ENCODE measurements around the gene KDM3A. TPM values are rescaled to one million over a fixed set of nuclear protein-coding genes. Genes with fewer than 3 reads are reported as not detected.

KDM3A gene
- total RNA-seq, 2 donors from 2014 or later: 22.3 to 33.1 TPM

GRCh38 chr2:86522711-86523110, 81.5 kb downstream of the KDM3A start:
- no peak for TF ChIP-seq CTCF (IDR thresholded peaks at IDR 0.05)
- Histone ChIP-seq H3K27ac (no peak overlapping the region), H3K4me1 (no peaks in the 10 kb centered on the region), H3K9me3 (peaks cover 0 to 8% of the 10 kb centered on the region in 2 donors), H3K36me3 (peaks cover 14% of the 10 kb centered on the region), H3K4me3 (no peak overlapping the region), H3K27me3 (no peaks in the 10 kb centered on the region)
- DNase-seq (ENCODE audit: low spot score): no peak

- H3K36me3 ChIP-seq: peaks cover 15% of the 10 kb centered on the region
- no peak for TF ChIP-seq CTCF (IDR thresholded peaks at IDR 0.05)
Measured at GRCh38 chr2:86523491-86523890, 82.3 kb downstream of the KDM3A start.

GRCh38 chr2:86525421-86526340, 84.5 kb downstream of the KDM3A start:
- no peak for TF ChIP-seq CTCF (IDR thresholded peaks at IDR 0.05)
- Histone ChIP-seq H3K27me3 (no peaks in the 10 kb centered on the region), H3K4me3 (no peak overlapping the region), H3K27ac (no peak overlapping the region), H3K36me3 (peaks cover 17% of the 10 kb centered on the region), H3K9me3 (peaks cover 0 to under 1% of the 10 kb centered on the region in 2 donors), H3K4me1 (no peaks in the 10 kb centered on the region)
- DNase-seq (ENCODE audit: low spot score): no peak

More at GRCh38 chr2:86523491-86523890, 82.3 kb downstream of the KDM3A start:
- Histone ChIP-seq H3K4me3 (no peak overlapping the region), H3K4me1 (no peaks in the 10 kb centered on the region), H3K9me3 (peaks cover 0 to 8% of the 10 kb centered on the region in 2 donors), H3K27ac (no peak overlapping the region), H3K27me3 (no peaks in the 10 kb centered on the region)
- DNase-seq (ENCODE audit: low spot score): no peak

- Histone ChIP-seq H3K27me3 (no peaks in the 10 kb centered on the region), H3K9me3 (peaks cover 0 to 6% of the 10 kb centered on the region in 2 donors), H3K27ac (no peak overlapping the region), H3K4me1 (no peaks in the 10 kb centered on the region), H3K4me3 (no peak overlapping the region), H3K36me3 (peaks cover 6% of the 10 kb centered on the region)
- TF ChIP-seq CTCF (IDR thresholded peaks at IDR 0.05): no peak
- DNase-seq (ENCODE audit: low spot score): no peak
Measured at GRCh38 chr2:86533589-86533988, 92.4 kb downstream of the KDM3A start.

- peak overlapping the region in 1 of 2 donors; percentile 25 for H3K27ac ChIP-seq
- no peaks in the 10 kb centered on the region for H3K9me3 ChIP-seq
Measured at GRCh38 chr2:86541334-86541733, 100.2 kb downstream of the KDM3A start.

More at GRCh38 chr2:86541334-86541733, 100.2 kb downstream of the KDM3A start:
- H3K4me1 ChIP-seq: peaks cover 0 to 5% of the 10 kb centered on the region in 2 donors
- no peaks in the 10 kb centered on the region for H3K27me3 ChIP-seq
- no peak overlapping the region for H3K4me3 ChIP-seq
- no peak for DNase-seq (ENCODE audit: low spot score)
- H3K36me3 ChIP-seq: no peaks in the 10 kb centered on the region
- no peak for TF ChIP-seq CTCF (IDR thresholded peaks at IDR 0.05)

Other genes with a start within 250 kb of the KDM3A start
- gene IMMT, start 245.9 kb upstream of the KDM3A start, total RNA-seq: 100 to 1,000 TPM; 104 to 177 TPM
- gene MRPL35, start 241.9 kb upstream of the KDM3A start, total RNA-seq: 10 to 100 TPM; 36.0 to 53.5 TPM
- gene REEP1, start 103.7 kb upstream of the KDM3A start, total RNA-seq: 10 to 100 TPM; 29.4 to 34.2 TPM
- 10 to 100 TPM; 79.7 to 89.1 TPM for gene CHMP3, start 122.1 kb downstream of the KDM3A start, total RNA-seq
- 10 to 100 TPM; 45.3 to 61.6 TPM for gene RNF103, start 182.5 kb downstream of the KDM3A start, total RNA-seq

All from right atrium auricular region (tissue), 2 donors.